ENCODE results near the gene ZMYND8.

DNA sequence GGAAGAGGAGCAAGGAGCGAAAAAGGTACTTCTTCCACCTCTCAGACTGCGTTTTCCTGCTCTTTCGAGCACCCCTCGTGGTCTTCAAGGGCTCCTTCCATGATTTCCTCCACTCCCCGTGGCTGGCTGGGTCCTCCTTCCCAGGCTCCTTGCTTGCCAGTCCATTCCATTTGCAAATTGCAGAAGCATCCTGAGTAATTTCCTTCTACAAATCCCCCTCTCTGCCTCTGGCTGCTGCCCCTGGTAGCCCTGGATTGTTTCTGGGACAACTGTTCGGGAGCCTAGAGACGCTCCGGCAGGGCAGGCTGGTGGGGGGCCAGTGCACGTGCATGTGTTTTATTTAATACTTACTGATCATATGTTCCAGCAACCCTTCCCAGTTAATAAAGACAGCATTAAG is 173.1 kb downstream of the ZMYND8 start:
- TF ChIP-seq, protein P1, sequence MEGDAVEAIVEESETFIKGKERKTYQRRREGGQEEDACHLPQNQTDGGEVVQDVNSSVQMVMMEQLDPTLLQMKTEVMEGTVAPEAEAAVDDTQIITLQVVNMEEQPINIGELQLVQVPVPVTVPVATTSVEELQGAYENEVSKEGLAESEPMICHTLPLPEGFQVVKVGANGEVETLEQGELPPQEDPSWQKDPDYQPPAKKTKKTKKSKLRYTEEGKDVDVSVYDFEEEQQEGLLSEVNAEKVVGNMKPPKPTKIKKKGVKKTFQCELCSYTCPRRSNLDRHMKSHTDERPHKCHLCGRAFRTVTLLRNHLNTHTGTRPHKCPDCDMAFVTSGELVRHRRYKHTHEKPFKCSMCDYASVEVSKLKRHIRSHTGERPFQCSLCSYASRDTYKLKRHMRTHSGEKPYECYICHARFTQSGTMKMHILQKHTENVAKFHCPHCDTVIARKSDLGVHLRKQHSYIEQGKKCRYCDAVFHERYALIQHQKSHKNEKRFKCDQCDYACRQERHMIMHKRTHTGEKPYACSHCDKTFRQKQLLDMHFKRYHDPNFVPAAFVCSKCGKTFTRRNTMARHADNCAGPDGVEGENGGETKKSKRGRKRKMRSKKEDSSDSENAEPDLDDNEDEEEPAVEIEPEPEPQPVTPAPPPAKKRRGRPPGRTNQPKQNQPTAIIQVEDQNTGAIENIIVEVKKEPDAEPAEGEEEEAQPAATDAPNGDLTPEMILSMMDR (IDR thresholded peaks at IDR 0.05), result no peak
- TF ChIP-seq POLR2A (IDR thresholded peaks at IDR 0.05), result no peak

Measured in thyroid gland (tissue), 4 donors.